GM06990 (cell line): ENCODE measurements around the gene ARID4A.

Experiments used
- DNase-seq: peaks from one replicate; pipeline ENCODE4 v3.0.0-alpha.2; 2011; ENCODE audit not compliant: insufficient read length; ENCODE audit errors: extremely low read depth
- H3K27me3 ChIP-seq: replicated peaks from 2 replicates; pipeline ENCODE4 v1.6.0; 2011; ENCODE audit warnings: low read length; ENCODE audit not compliant: control insufficient read depth, insufficient read depth
- H3K36me3 ChIP-seq: 2 replicates; pipeline ENCODE4 v1.5.1; 2011; ENCODE audit warnings: low read length; ENCODE audit not compliant: control insufficient read depth, insufficient read depth
- H3K4me3 ChIP-seq: replicated peaks from 2 replicates; pipeline ENCODE4 v1.5.1; 2011; ENCODE audit warnings: low read depth, mild to moderate bottlenecking, control low read depth, low read length
- CTCF ChIP-seq: IDR thresholded peaks from 2 replicates; pipeline ENCODE4 v1.5.1; 2011; ENCODE audit warnings: low read length, control low read depth, mild to moderate bottlenecking, inconsistent platforms; ENCODE audit not compliant: insufficient read depth, poor library complexity, severe bottlenecking

ARID4A gene

GRCh38 chr14:58278177-58278576 is 20.2 kb upstream of the ARID4A start:
- peaks cover 3% of the 10 kb centered on the region for H3K36me3 ChIP-seq
- TF ChIP-seq CTCF = no peak
- no peaks in the 10 kb centered on the region for H3K27me3 ChIP-seq
- no peak for DNase-seq
- H3K4me3 ChIP-seq = no peak overlapping the region

- no peaks in the 10 kb centered on the region; the same call in 1 of the 2 replicates for H3K36me3 ChIP-seq
- no peak overlapping the region for H3K4me3 ChIP-seq
Measured at GRCh38 chr14:58280954-58281787, 17.2 kb upstream of the ARID4A start.

GRCh38 chr14:58281969-58282368 is 16.4 kb upstream of the ARID4A start:
- H3K36me3 ChIP-seq = no peaks in the 10 kb centered on the region; the same call in 1 of the 2 replicates

More at GRCh38 chr14:58280954-58281787, 17.2 kb upstream of the ARID4A start:
- peak; percentile 18 for DNase-seq
- TF ChIP-seq CTCF = no peak
- H3K27me3 ChIP-seq = no peaks in the 10 kb centered on the region

GRCh38 chr14:58282925-58283593 is 15.3 kb upstream of the ARID4A start:
- no peak for DNase-seq
- Histone ChIP-seq H3K36me3 (peaks cover 2% of the 10 kb centered on the region; the same call in 1 of the 2 replicates), H3K27me3 (no peaks in the 10 kb centered on the region), H3K4me3 (no peak overlapping the region)
- no peak for TF ChIP-seq CTCF

More at GRCh38 chr14:58281969-58282368, 16.4 kb upstream of the ARID4A start:
- Histone ChIP-seq H3K4me3 (no peak overlapping the region), H3K27me3 (no peaks in the 10 kb centered on the region)
- no peak for DNase-seq
- no peak for TF ChIP-seq CTCF

GRCh38 chr14:58283730-58284129 is 14.6 kb upstream of the ARID4A start:
- TF ChIP-seq CTCF = no peak
- DNase-seq = no peak
- H3K27me3 ChIP-seq = no peaks in the 10 kb centered on the region
- H3K4me3 ChIP-seq = no peak overlapping the region
- H3K36me3 ChIP-seq = peaks cover 2% of the 10 kb centered on the region; the same call in 1 of the 2 replicates
